ENCODE results near the gene MOBP.

Gene MOBP

DNA sequence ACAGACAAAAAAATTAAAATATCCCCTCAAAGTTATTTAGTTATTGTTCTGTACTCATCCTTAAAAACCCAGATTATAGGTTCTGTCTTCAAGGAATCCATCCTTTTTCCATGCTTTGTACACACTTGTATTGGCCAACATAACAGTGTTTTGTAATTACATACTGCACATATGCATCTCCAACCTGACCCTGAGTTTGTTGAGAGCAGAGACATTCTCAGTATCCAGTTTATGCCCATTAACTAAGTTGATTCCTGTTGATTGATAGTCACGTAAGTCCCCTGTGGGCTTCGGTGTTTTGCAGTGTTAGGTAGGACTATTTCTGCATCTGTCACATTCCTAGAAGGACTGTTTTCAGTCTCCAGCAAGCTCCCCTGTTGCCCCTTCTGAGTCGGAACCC lies 33.6 kb downstream of the MOBP start:
- DNase-seq: no peak

DNA sequence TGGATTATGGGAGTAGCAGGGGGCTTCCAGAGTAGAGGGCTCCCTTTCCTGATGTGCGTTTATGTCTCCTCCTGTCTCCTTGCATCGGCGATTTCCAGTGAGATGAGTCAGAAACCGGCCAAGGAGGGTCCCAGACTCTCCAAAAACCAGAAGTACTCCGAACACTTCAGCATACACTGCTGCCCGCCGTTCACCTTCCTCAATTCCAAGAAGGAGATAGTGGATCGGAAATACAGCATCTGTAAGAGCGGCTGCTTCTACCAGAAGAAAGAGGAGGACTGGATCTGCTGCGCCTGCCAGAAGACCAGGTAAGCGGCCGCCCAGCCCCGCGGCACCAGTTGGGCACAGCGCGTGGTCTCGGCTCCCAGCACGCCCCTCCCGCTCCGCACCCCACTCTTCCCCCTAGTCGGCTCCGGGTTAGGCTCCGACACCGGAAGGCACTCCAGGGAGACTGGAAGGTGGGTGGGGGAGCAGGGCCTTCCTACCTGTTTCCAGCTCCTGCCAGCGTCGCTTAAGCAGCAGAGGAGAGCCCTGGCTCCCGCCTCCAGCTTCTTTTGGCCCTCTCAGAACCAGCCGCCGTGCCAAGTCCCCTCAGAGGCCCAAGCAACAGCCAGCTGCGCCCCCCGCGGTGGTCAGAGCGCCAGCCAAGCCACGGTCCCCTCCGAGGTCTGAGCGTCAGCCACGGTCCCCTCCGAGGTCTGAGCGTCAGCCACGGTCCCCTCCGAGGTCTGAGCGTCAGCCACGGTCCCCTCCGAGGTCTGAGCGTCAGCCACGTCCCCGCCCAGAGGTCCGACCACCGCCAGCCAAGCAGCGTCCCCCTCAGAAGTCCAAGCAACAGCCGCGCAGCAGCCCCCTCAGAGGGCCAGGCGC lies 34.7 kb downstream of the MOBP start:
- DNase-seq: no peak

DNA sequence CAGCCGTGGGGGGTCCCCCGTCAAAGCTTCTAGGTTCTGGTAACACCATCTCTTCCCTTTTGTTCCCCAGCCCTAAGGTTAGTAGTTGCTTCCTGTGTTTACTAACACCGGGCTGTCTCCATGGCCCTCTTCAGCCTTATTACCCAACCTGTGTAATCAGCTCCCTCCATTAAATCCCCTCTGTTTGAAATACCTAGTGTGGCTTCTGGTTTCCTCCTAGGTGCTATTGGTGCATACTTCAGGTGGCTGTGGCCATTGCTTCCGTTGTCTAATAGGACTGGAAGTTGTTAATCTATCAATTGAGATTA lies 35.3 kb downstream of the MOBP start:
- DNase-seq: no peak

DNA sequence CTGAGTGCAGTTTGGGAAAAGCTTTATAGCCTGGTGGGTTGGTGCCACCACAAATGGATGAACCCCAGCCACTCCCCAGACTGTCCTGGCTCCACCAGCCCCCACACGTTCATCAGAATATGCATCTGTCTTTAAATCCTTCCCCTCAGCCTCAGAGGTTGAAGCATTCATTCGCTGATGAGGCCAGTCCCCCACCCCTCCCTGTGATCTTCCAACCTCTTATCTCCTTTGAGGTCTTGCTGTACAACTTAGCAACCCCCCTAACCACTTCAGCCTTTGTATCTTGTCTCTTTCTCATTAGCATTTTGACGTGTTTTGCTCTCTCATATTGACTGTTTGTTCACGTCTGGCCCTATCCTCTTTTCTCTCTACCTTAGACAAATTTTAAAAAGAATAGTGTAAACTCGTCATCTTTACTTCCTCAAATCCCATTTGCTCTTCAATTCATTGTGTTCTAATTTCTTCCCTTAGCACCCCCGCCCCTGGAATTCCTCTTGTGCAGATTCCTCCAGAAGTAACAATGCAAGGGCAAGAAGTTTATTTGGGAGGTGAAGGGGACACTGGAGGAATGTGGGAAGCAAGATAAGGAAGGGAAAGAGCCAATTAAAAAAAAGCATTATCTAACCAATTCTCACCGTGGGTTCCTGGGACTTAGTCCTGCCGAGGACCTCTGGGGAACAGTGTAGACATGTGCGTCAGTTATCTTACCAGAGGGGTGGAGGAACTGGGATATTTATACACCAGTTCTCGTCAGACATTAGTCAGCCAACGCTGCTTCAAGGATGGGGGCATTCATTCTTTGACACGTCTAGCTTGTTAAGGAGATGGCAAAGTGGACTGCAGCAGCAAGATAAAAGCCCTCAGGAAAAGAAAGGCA lies 38.6 kb downstream of the MOBP start:
- DNase-seq: no peak

DNA sequence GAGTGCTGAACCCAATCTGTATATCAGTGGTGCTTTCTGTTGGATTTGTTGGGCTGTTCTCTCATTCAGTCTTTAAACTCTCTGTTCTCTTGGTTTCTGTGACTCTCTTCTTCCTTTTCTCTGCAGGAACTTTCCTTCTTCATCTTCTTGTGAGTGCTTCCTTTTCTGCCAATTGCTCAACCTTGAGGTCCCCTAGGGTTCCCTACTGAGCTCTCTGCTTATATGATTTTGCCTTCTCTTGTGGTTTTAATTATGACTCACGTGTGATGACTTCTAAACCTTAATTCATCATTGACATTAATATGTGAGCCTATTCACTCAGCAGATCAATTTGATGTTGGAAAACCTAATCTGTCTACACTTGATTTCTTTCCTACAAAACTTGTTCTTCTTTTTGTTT lies 39.4 kb downstream of the MOBP start:
- DNase-seq: no peak

DNA sequence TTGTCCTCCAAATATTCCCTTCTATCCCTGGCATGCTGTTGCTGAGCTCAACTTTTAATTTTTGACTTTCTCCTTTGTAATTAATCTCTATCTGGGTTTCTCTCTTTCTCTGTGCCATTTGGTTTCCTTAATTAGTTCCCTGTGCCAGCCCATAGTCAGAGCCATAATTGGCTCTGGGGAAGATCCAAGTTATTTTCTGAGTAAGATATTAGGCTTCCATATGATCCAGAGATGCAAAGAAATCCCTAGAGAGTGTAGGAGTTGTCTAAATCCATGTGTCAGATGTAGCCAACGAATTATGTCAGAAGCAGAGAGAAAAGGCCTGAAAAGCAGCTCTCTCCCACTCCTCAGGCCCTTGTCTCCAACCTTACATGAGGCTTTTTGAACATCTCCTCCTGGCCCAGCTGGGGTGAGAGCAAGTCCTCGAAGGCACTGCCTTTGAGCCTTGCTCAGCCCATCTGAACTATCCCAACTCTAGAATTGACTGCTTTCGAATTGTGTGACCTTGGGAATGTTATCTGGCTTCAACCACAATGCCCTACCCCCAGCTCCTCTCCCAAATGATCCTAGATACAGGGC lies 46.4 kb downstream of the MOBP start:
- DNase-seq: no peak

DNA sequence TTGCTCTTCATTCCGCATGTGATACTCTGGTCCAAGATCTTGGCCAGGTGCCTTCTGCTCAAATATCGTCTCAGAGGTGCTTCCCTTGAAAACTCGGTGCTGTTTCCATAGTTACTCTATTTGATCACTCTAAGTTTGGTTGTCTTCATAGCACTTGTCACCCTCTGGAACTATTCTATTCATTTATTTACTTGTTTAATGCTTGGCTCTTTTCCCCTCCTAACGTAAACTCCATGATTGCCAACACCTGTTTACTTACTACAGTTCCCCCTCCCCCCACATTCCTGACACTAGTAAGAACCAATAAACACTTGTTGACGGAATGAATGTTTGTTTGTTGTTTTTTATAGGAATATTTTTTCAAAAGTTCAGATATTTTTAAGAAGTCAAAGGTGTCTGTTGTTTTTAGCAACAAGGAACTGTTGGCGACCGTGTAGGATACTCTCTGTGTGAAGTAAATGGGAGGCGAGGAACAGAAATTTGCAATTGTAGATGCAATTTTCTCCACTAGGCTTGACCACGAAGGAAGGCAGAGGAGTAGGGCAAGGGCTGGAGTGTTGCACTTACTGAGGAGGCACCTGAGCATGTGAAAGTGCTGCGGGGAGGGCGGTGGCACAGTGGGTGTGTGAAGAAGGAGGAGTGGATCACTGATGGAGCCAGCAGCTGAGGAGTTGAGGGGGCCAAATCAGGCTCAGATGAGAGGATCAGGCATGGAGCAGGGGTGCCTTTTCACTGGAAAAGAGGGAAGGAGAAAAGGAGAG lies 48.4 kb downstream of the MOBP start:
- no peak for DNase-seq

DNA sequence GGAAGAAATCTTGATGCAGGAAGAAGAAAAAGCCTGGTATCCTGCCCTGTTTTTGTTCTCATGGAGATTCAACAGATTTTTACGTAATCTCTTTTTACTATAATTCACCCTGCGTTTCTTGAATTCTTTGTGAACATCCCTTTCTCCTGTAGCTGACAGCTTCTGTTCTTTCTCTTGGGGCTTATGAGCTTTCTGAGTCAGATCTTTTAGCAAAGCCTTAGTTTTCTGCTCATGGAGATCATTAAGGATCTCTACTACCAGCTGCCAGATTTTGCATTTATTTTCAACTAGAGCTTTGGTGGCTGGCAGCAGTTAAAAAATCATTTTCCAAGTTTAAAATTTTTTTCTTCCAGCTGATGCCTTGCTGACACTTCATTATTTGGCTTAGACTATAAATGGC lies 51.6 kb downstream of the MOBP start:
- no peak for DNase-seq

DNA sequence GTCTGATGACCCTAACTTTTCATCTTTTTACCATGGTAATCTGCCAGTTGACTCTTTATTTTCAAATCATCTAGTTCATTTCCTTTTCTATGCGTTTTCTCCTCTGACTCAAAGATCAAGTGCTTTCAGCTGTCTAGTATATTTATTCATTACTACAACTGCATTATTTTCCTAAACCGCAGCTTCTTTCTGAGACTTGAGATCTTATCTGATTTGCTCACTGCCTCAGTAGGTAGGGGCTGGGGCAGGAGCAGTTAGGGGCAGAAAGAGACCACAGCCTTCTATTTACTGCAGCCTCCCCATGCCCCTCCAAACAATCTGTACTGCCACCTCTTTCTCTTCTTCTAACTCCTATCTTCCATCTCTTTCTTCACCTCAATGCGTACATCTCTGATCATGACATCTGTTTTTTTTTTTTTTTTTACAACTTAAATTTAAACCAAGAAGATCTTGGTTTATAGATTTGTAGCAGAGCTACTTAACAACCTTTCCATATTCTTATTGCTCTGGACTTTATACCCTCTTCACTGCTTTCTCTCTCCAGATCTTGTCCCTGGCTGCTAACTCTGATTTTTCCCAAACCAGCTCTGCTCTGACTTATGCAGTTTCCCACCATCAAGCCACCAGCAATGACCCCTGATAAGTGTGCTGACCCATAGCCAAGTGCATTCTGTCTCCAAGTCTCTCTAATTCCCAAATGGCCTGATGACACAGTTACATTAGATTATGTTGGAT lies 52.2 kb downstream of the MOBP start:
- DNase-seq: no peak

DNA sequence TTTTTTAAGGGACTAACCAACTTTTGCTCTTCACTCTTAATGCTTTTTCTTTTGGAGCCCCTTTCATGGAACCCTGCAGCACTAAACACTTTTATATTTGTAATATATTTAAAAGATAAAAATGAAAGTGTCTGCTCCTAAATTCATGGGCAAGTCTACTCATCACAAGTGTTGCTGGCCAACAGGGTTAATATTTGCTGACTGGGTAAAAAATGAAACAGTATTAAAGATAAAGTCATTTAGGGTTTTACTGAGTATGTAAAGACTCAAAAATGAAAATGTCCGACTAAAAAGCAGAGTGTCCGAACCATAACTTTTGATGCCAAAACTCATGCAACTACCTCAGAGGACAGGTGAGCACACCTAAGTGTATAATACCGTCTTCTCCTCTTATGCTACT lies 54.0 kb downstream of the MOBP start:
- DNase-seq: no peak

DNA sequence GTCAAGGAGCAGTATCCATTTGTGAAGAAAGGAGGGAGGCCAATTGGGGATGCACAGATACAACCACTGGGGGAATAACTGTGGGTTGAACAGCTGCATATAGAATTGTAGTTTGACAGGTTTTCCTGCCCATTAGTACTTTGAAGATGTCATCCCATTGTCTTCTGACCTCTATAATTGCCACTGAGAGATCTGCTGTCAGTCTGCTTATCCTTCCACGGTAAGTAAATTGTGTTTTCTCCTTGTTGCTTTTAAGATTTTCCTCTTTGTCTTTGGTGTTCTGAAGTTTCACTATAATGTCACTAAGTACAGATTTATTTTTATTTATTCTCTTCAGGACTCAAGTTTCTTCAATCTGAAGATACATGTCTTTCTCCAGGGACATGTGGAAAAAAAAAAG lies 56.6 kb downstream of the MOBP start:
- no peak for DNase-seq

DNA sequence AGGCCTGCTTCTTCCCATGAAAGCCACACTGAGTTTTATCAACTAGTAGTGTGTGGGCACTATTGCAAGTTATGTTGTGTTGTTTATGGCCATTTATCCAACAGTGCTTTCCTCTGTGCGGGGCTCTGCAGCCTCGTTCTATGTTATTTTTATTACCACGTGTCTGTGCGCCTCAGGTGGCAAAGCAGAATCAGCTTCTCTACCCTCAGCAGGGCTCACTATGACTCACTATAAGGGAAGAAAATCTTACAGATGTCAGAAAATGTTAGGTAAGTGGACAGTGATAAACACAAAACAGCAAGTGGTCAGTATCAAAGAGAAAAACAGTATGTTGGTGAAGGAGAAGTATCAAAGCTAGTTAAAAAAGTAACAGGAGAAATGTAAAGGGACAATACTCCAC lies 61.4 kb downstream of the MOBP start:
- no peak for DNase-seq

DNA sequence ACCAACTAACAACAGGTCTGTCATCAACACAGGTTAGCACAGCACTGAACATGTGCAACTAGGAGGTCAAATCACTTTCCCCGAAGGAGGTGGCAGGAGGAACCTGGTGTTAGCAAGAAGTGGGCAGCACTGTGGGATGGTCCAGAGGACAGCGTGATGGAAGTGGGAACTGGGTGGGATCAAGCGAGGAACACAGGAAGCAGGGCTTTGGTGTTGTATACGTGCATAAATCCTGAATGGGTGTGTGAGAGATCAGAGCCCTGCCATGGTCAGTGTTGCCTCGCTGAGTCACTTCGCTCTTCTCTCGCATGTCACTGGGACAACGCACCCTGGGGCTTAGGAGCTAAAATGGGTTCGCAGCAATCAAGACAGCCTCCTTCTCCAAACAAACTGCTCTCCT lies 62.1 kb downstream of the MOBP start:
- no peak for DNase-seq

DNA sequence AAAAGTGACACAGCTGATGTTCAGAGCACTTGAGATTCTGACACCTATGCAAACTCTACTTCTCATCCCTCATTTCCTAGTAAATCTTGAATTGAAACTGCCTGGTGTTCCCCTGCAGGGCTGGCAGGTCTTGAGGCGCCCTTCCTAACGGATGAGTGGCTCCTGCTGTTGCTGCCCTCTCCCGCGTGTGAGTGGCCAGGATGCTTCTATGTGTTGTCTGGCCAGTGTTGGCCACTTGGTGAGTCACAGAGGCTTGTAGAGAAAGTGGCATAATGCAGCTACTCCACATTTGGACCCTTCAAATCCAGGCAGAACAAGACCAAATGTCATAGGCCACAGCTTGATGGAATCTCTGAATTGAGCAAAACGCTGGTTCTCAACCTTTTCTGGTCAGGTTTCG lies 63.6 kb downstream of the MOBP start:
- DNase-seq: no peak

DNA sequence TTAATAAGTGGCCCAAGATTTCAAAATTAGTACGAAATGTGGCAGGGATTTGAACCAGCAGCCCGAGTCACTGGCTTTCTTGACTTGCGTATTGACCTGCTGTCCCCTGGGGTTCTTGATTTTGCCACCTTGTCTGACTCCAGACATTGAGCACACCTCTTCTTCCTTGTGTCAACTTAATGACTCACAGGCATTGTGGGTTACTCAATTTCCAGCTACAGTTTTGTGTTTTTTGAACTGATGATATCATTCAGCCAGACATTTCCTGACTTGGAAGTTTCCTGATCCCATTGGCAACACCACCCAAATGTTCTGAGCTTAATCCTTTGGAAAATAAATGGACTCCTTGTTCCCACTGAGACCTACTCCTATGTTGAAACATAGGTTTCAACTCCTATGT lies 64.2 kb downstream of the MOBP start:
- DNase-seq: no peak

DNA sequence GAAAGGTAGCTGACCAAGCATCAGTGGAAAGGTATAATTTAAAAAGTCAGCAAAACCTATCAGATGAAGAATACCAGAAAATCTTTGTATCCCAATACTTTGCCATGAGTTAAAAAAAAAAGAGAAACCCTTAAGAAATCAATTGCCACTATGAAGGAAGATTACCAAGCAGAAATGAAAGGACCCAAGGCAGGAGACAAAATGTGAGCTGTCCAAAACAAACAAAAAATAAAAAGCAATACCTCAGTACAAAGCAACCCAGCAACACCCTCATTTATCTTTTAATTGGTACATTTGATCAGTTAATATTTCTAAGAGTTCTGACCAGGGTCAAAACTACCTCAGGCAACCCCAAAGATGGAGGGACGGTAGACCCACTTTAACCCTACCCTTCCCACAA lies 65.3 kb downstream of the MOBP start:
- DNase-seq: no peak

DNA sequence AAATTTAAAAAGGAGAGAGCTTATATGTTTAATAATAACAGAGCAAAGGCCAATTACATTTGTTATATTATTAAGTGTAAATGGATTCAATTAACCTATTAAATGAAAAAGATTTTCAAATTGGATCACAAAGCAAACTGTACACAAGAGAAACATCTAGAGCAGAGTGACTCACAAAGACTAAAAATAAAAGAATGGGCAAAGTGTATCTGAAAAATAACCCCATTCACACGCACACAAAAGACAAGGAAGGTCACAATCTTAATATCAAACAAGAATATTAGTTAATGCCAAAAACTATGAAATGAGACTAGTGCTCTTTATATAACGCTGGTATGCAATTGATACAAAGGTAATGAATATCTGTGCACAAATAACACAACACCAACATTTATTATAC lies 65.7 kb downstream of the MOBP start:
- DNase-seq: no peak

DNA sequence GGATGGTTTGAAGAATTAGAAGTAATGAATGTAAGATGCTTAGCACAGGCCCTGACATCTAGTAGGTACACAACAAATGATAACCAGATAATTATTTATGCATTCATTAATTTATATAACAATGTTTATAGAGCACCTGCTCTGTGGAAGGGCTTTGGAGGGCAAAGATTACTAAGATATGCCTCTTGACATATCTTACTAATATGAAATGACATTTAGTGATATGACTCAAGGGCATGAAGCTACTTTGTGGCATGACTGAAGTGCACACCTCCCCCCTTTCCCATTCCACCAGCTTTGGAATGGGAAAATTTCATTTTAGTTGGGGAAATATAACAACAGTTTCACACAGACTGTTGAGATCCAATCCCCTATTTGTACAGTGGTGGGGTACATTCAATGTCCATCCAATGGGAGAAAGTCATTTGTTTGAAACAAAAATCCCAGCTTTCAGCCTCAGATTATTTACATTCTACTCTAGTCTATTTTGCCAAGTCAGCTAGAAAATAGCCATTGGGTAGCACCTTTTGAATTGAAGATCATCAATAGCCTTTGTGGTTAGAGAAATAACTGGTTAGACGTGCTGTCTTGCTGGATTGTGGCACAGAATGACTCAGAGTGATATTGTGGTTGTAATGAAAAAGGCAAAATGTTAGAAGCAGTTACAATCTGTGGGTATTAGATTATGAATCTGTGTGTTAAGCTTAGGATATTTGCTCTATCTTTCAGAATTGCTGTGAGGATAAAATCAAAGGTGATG lies 72.9 kb downstream of the MOBP start:
- DNase-seq: no peak

DNA sequence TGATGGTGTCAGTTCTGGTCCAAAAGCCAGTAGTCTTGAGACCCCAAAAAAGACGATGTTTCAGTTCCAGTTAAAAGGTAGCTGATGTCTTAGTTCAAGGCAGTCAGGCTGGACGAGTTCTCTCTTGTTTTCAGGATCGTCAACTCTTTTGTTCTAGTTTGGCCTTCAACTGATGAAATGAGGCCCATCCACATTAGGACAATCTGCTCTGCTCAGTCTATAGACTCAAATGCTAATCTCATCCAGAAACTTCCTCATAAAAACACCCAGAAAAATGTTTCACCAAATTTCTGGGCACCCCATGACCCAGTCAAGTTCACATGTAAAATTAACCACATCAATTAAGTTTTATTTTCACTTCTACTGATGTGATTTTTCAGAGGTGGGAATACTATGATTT lies 74.0 kb downstream of the MOBP start:
- DNase-seq: no peak

DNA sequence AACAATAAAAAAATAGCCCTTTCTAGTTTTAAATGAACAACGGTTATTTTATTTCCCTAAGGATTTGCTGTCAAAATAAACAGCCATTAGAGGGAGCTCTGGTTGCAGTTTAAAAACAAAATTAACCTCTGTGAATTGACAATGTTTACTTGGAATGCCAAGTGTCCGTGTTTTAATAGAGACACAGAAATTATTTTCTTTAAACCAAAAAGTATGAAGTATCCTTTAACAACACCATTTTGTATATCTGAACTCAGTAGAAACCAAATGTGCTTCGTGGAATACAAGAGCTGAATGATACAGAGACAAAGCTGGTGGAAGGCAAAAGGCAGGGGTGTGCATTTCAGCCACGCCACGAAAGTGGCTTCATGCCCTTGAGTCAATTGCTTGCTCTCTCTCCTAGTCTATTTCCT lies 74.4 kb downstream of the MOBP start:
- DNase-seq: no peak

DNA sequence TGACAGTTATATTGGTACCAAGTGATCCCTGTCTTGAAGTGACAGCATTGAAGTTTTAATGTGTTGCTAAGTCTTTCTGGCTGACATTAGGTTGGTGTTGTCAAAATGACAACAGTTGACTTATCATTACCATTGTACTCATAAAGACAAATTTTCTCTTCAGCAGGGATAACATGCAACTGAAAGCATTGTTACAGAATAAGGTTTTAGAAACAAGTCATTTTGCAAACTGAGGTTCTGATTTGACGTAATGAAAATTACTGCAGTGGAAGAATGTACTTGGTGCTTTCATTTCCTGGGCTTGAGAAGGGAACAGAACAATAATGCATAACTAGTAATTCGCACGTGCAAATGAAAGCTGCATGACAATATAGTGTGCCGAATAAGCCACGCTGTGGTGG lies 75.1 kb downstream of the MOBP start:
- DNase-seq: no peak

DNA sequence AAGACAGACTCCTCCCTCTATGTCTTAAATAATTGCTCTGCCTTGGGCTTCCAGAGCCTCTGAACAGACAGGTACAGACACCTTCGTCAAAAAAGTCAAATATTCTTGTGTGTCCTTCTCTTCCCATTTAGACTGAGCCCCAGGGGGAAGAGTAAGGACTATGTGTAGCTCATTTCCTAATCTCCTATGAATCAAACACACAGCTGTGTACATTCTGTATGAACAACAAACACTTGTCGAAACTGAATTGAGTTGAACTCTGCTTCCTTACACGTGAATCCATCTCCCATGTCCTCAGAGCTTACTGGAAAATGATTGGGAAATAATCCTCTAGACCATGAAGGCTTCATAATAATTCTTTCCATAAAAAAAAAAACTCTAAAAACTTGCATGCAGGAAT lies 80.8 kb downstream of the MOBP start:
- DNase-seq: no peak
